ENCODE results near the gene SCGN.

The SCGN gene

GRCh38 chr6:25655723-25656122 lies 3.7 kb downstream of the SCGN start:
- no peak for TF ChIP-seq GATA3 (IDR thresholded peaks at IDR 0.05; ENCODE audit: low read depth, low read length)
- no peak for TF ChIP-seq GATA2 (IDR thresholded peaks at IDR 0.05; ENCODE audit: low read depth, low read length)

- no peak for TF ChIP-seq GATA2 (IDR thresholded peaks at IDR 0.05; ENCODE audit: low read depth, low read length)
- TF ChIP-seq GATA3 (IDR thresholded peaks at IDR 0.05; ENCODE audit: low read depth, low read length) = no peak
Measured at GRCh38 chr6:25659633-25660368, 7.8 kb downstream of the SCGN start.

- TF ChIP-seq GATA2 (IDR thresholded peaks at IDR 0.05; ENCODE audit: low read depth, low read length) (no peak), GATA3 (IDR thresholded peaks at IDR 0.05; ENCODE audit: low read depth, low read length) (no peak)
Measured at GRCh38 chr6:25660512-25660911, 8.5 kb downstream of the SCGN start.

- TF ChIP-seq GATA3 (IDR thresholded peaks at IDR 0.05; ENCODE audit: low read depth, low read length) (no peak), GATA2 (IDR thresholded peaks at IDR 0.05; ENCODE audit: low read depth, low read length) (no peak)
Measured at GRCh38 chr6:25661129-25661779, 9.2 kb downstream of the SCGN start.

- TF ChIP-seq GATA3 (IDR thresholded peaks at IDR 0.05; ENCODE audit: low read depth, low read length) = no peak
- TF ChIP-seq GATA2 (IDR thresholded peaks at IDR 0.05; ENCODE audit: low read depth, low read length) = no peak
Measured at GRCh38 chr6:25665455-25665854, 13.4 kb downstream of the SCGN start.

GRCh38 chr6:25669413-25669812 lies 17.4 kb downstream of the SCGN start:
- TF ChIP-seq GATA2 (IDR thresholded peaks at IDR 0.05; ENCODE audit: low read depth, low read length) = no peak
- TF ChIP-seq GATA3 (IDR thresholded peaks at IDR 0.05; ENCODE audit: low read depth, low read length) = no peak

- TF ChIP-seq GATA2 (IDR thresholded peaks at IDR 0.05; ENCODE audit: low read depth, low read length) (no peak), GATA3 (IDR thresholded peaks at IDR 0.05; ENCODE audit: low read depth, low read length) (no peak)
Measured at GRCh38 chr6:25670208-25670607, 18.2 kb downstream of the SCGN start.

GRCh38 chr6:25670793-25671513 lies 18.9 kb downstream of the SCGN start:
- TF ChIP-seq GATA3 (IDR thresholded peaks at IDR 0.05; ENCODE audit: low read depth, low read length) (no peak), GATA2 (IDR thresholded peaks at IDR 0.05; ENCODE audit: low read depth, low read length) (no peak)

- TF ChIP-seq GATA2 (IDR thresholded peaks at IDR 0.05; ENCODE audit: low read depth, low read length) (no peak), GATA3 (IDR thresholded peaks at IDR 0.05; ENCODE audit: low read depth, low read length) (no peak)
Measured at GRCh38 chr6:25671652-25672051, 19.6 kb downstream of the SCGN start.

- TF ChIP-seq GATA3 (IDR thresholded peaks at IDR 0.05; ENCODE audit: low read depth, low read length) (no peak), GATA2 (IDR thresholded peaks at IDR 0.05; ENCODE audit: low read depth, low read length) (no peak)
Measured at GRCh38 chr6:25675167-25675566, 23.2 kb downstream of the SCGN start.

- TF ChIP-seq GATA2 (IDR thresholded peaks at IDR 0.05; ENCODE audit: low read depth, low read length) (no peak), GATA3 (IDR thresholded peaks at IDR 0.05; ENCODE audit: low read depth, low read length) (no peak)
Measured at GRCh38 chr6:25676775-25677174, 24.8 kb downstream of the SCGN start.

- no peak for TF ChIP-seq GATA2 (IDR thresholded peaks at IDR 0.05; ENCODE audit: low read depth, low read length)
- TF ChIP-seq GATA3 (IDR thresholded peaks at IDR 0.05; ENCODE audit: low read depth, low read length) = no peak
Measured at GRCh38 chr6:25681848-25682247, 29.8 kb downstream of the SCGN start.

- TF ChIP-seq GATA2 (IDR thresholded peaks at IDR 0.05; ENCODE audit: low read depth, low read length) = no peak
- no peak for TF ChIP-seq GATA3 (IDR thresholded peaks at IDR 0.05; ENCODE audit: low read depth, low read length)
Measured at GRCh38 chr6:25682324-25682723, 30.3 kb downstream of the SCGN start.

GRCh38 chr6:25684565-25684964 lies 32.5 kb downstream of the SCGN start:
- no peak for TF ChIP-seq GATA2 (IDR thresholded peaks at IDR 0.05; ENCODE audit: low read depth, low read length)
- TF ChIP-seq GATA3 (IDR thresholded peaks at IDR 0.05; ENCODE audit: low read depth, low read length) = no peak

GRCh38 chr6:25685251-25685650 lies 33.2 kb downstream of the SCGN start:
- TF ChIP-seq GATA2 (IDR thresholded peaks at IDR 0.05; ENCODE audit: low read depth, low read length) (no peak), GATA3 (IDR thresholded peaks at IDR 0.05; ENCODE audit: low read depth, low read length) (no peak)
